Activated T-helper 2 cell treated with anti-CD3 and anti-CD28 coated beads, Interferon-gamma antibody, Interleukin-2, Interleukin-4, amounts not matched to agents 10 μg/mL and 5 μg/mL and 100 μg/mL, durations not matched to agents 14 hours and 24 hours and 36 hours (primary cell): ENCODE results near the gene FNBP1. TPM values are rescaled to one million over a fixed set of nuclear protein-coding genes. Genes with fewer than 3 reads are reported as not detected.

ENCODE experiments used
- DNase-seq: peaks from one replicate; pipeline ENCODE4 v3.0.0; 2021; ENCODE audit warnings: low spot score
- H3K27ac Mint-ChIP-seq: one replicate; pipeline ENCODE4 v1.8.0; 2021; ENCODE audit warnings: mixed read lengths
- H3K27me3 Mint-ChIP-seq: one replicate; pipeline ENCODE4 v1.8.0; 2021; ENCODE audit warnings: low read depth, mixed read lengths
- H3K36me3 Mint-ChIP-seq: one replicate; pipeline ENCODE4 v1.8.0; 2021; ENCODE audit warnings: low read depth, mixed read lengths
- H3K4me1 Mint-ChIP-seq: one replicate; pipeline ENCODE4 v1.8.0; 2021; ENCODE audit warnings: low read depth, mixed read lengths
- H3K4me3 Mint-ChIP-seq: one replicate; pipeline ENCODE4 v1.8.0; 2021; ENCODE audit warnings: low read depth, mild to moderate bottlenecking, moderate library complexity, mixed read lengths
- H3K9me3 Mint-ChIP-seq: one replicate; pipeline ENCODE4 v1.8.0; 2021; ENCODE audit warnings: mixed read lengths
- intact Hi-C: fragments of 100-400 bp; cut with micrococcal nuclease; formaldehyde crosslinking; loops from one replicate; pipeline ENCODE4 v1.15.1; 2023
- total RNA-seq: library from RNA; stranded (reverse); gene quantifications from 2 replicates; pipeline ENCODE4 v1.2.3, GENCODE V29; 2022

The FNBP1 gene
- total RNA-seq, 1 donor from 2014 or later, result 358 TPM

GRCh38 chr9:130041648-130042405, 1.2 kb downstream of the FNBP1 start:
- intact Hi-C loops, result loop anchor here (5.0 kb wide), 1 partner anchor 205 kb away; the partner anchor contains the start of genes C9orf78 and USP20

DNA sequence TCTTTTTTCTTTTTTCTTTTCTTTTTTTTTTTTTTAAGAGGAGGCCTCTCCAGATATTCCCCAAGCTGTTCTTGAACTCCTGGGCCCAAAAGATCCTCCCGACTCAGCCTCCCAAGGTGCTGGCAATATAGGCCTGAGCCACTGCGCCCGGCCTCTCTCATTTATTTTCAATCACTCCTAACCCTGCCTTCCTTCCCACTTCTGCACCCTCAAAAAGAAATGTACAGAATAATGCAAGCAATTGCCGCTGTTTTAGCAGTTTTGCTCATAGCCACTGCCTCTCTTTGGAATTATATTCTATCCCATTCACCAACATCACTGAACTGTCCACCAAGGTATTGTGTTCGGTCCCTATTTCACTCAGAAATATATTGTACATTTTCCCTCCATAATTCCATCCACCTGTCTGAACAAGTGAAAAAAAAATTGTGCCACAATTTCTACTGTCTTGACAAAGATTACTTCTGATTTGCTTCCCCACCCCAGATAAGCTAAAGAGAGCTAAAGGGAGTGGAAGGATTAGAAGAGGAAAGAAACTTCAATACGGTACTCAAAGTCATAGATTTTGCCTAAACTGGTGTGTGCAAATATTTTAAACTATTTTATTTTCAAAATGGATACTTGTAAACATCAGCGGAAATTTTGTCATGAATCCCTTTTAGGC, 1.9 kb downstream of the FNBP1 start:
- H3K27me3 Mint-ChIP-seq, result no peaks in the 10 kb centered on the region
- H3K27ac Mint-ChIP-seq, result peak overlapping the region; percentile 96
- peaks cover 53% of the 10 kb centered on the region for H3K36me3 Mint-ChIP-seq
- no peaks in the 10 kb centered on the region for H3K9me3 Mint-ChIP-seq
- peaks cover 51% of the 10 kb centered on the region for H3K4me1 Mint-ChIP-seq
- DNase-seq, result no peak
- intact Hi-C loops, result loop anchor here (5.0 kb wide), 1 partner anchor 204 kb away; the partner anchor contains the start of genes C9orf78 and USP20
- H3K4me3 Mint-ChIP-seq, result peak overlapping the region; percentile 97

More at GRCh38 chr9:130041648-130042405, 1.2 kb downstream of the FNBP1 start:
- Mint-ChIP-seq H3K36me3 (peaks cover 49% of the 10 kb centered on the region), H3K9me3 (no peaks in the 10 kb centered on the region), H3K27ac (peak overlapping the region; percentile 96), H3K4me3 (peak overlapping the region; percentile 97), H3K27me3 (no peaks in the 10 kb centered on the region), H3K4me1 (peaks cover 47% of the 10 kb centered on the region)
- DNase-seq, result no peak

- Mint-ChIP-seq H3K4me1 (peaks cover 51% of the 10 kb centered on the region), H3K4me3 (peak overlapping the region; percentile 97)
- peak; percentile 25 for DNase-seq
These were observed 3.4 kb downstream of the FNBP1 start for GRCh38 chr9:130039528-130040147.

GRCh38 chr9:130036099-130036498, 6.9 kb downstream of the FNBP1 start:
- no peaks in the 10 kb centered on the region for H3K27me3 Mint-ChIP-seq
- peak overlapping the region; percentile 93 for H3K27ac Mint-ChIP-seq
- peak overlapping the region; percentile 82 for H3K4me3 Mint-ChIP-seq
- intact Hi-C loops, result loop anchor here (10.0 kb wide), 1 partner anchor 1239 kb away; the partner anchor contains the start of gene FAM78A
- no peaks in the 10 kb centered on the region for H3K9me3 Mint-ChIP-seq
- H3K4me1 Mint-ChIP-seq, result peaks cover 67% of the 10 kb centered on the region
- no peak for DNase-seq
- H3K36me3 Mint-ChIP-seq, result peaks cover 74% of the 10 kb centered on the region

More at GRCh38 chr9:130039528-130040147, 3.4 kb downstream of the FNBP1 start:
- intact Hi-C loops, result loop anchor here (2.0 to 10.0 kb wide), 4 partner anchors 47 to 1235 kb away; partner anchors contain the start of genes C9orf78, FAM78A and USP20
- peaks cover 67% of the 10 kb centered on the region for H3K36me3 Mint-ChIP-seq
- H3K27me3 Mint-ChIP-seq, result no peaks in the 10 kb centered on the region
- H3K27ac Mint-ChIP-seq, result peak overlapping the region; percentile 93
- H3K9me3 Mint-ChIP-seq, result no peaks in the 10 kb centered on the region

DNA sequence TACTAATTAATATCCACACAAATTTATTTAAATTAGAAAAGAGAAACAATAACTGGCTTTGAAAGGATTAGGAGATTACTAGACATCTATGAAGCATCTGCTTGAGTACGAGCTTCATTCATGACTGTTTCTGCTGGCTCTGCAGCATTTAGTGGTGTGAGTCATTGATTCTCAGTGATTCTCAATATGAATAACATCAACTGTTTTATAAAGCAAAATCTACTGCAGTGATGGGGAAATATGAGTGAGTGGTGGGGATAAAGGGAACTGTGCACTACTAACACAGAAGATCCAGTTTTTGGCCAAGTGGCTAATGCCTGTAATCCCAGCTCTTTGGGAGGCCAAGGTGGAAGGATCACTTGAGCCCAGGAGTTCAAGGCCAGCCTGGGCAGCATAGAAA, 8.4 kb downstream of the FNBP1 start:
- Mint-ChIP-seq H3K4me3 (peak overlapping the region; percentile 38), H3K27ac (peak overlapping the region; percentile 93), H3K9me3 (no peaks in the 10 kb centered on the region), H3K4me1 (peaks cover 75% of the 10 kb centered on the region), H3K36me3 (peaks cover 66% of the 10 kb centered on the region), H3K27me3 (no peaks in the 10 kb centered on the region)
- intact Hi-C loops, result loop anchor here (2.0 to 10.0 kb wide), 3 partner anchors 18 to 1240 kb away; partner anchors contain the start of gene FAM78A
- no peak for DNase-seq

GRCh38 chr9:130030651-130031127, 12.3 kb downstream of the FNBP1 start:
- Mint-ChIP-seq H3K27me3 (no peaks in the 10 kb centered on the region), H3K9me3 (no peaks in the 10 kb centered on the region), H3K4me3 (peak overlapping the region; percentile 3), H3K27ac (peak overlapping the region; percentile 95), H3K4me1 (peaks cover 86% of the 10 kb centered on the region), H3K36me3 (peaks cover 66% of the 10 kb centered on the region)
- intact Hi-C loops, result loop anchor here (5.0 to 10.0 kb wide), 2 partner anchors 88 to 1244 kb away; partner anchors contain the start of gene FAM78A
- DNase-seq, result no peak

- peak overlapping the region; percentile 65 for H3K4me3 Mint-ChIP-seq
- H3K36me3 Mint-ChIP-seq, result peaks cover 63% of the 10 kb centered on the region
- H3K4me1 Mint-ChIP-seq, result peaks cover 85% of the 10 kb centered on the region
- no peak for DNase-seq
- H3K27ac Mint-ChIP-seq, result peak overlapping the region; percentile 95
- intact Hi-C loops, result loop anchor here (1.0 to 2.0 kb wide), 2 partner anchors 13 to 39 kb away; no protein-coding TSS in a partner anchor
- H3K27me3 Mint-ChIP-seq, result no peaks in the 10 kb centered on the region
- H3K9me3 Mint-ChIP-seq, result no peaks in the 10 kb centered on the region
These were observed 13.6 kb downstream of the FNBP1 start for GRCh38 chr9:130029223-130029973.

GRCh38 chr9:130028493-130029222, 14.3 kb downstream of the FNBP1 start:
- peaks cover 62% of the 10 kb centered on the region for H3K36me3 Mint-ChIP-seq
- intact Hi-C loops, result loop anchor here (1.0 to 2.0 kb wide), 3 partner anchors 10 to 38 kb away; no protein-coding TSS in a partner anchor
- H3K4me1 Mint-ChIP-seq, result peaks cover 86% of the 10 kb centered on the region
- H3K27ac Mint-ChIP-seq, result peak overlapping the region; percentile 95
- peak overlapping the region; percentile 65 for H3K4me3 Mint-ChIP-seq
- no peaks in the 10 kb centered on the region for H3K27me3 Mint-ChIP-seq
- DNase-seq, result no peak
- no peaks in the 10 kb centered on the region for H3K9me3 Mint-ChIP-seq

- Mint-ChIP-seq H3K9me3 (no peaks in the 10 kb centered on the region), H3K27me3 (no peaks in the 10 kb centered on the region), H3K4me1 (peaks cover 87% of the 10 kb centered on the region), H3K36me3 (peaks cover 61% of the 10 kb centered on the region), H3K27ac (peak overlapping the region; percentile 92), H3K4me3 (no peak overlapping the region)
- intact Hi-C loops, result loop anchor here (1.0 to 2.0 kb wide), 2 partner anchors 11 to 37 kb away; no protein-coding TSS in a partner anchor
- DNase-seq, result no peak
These were observed 15.2 kb downstream of the FNBP1 start for GRCh38 chr9:130027533-130028365.

- Mint-ChIP-seq H3K9me3 (no peaks in the 10 kb centered on the region), H3K36me3 (peaks cover 62% of the 10 kb centered on the region), H3K4me3 (peak overlapping the region; percentile 27), H3K27ac (peak overlapping the region; percentile 83), H3K4me1 (peaks cover 83% of the 10 kb centered on the region), H3K27me3 (no peaks in the 10 kb centered on the region)
- intact Hi-C loops, result no loop called here
- no peak for DNase-seq
These were observed 16.2 kb downstream of the FNBP1 start for GRCh38 chr9:130026583-130027340.
